Stimulated activated CD4-positive, alpha-beta T cell treated with anti-CD3 and anti-CD28 coated beads, Interleukin-1b, Interleukin-23, amount 100 ng/mL, for 4 hours (primary cell): Measurements from ENCODE around the gene PATZ1.

ENCODE experiments used
- DNase-seq, 2 donors: peaks; one replicate each; pipeline ENCODE4 v3.0.0-alpha.2; 2020; ENCODE audit warnings: low read depth in 2 of 2

The PATZ1 gene

DNA sequence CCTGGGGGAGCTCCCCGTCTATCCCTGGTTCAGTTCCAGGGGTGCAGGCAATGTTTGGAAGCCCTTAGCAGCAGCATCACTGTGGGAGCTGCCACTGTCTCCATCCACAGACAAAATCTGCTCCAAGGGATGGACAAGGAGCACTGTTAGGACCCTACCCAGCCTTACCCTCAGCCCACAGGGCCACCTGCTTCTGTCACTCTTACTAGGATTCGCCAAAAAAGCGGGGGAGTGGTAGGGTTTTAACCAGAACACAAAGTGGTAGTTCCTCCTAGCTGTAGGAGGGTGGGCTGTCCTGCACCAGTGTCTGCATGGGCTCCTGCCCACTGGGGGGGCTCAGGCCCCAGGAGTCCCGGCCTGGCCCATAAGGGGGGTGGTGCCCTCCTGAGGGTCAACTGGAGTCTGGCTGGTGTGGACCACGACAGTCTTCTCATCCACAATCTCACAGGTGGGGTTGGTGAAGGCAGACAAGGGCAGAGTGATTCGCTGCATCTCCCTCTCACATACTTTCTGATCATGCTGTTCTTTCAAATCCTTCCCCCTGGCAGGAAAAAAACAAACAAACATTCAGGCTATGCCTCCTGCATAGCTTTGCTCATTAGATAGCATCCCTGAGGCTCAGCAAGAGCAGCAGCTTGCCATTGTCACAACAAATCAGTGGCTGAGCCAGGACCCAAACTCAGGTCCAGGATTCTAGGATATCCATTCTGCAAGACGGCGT is 63.2 kb downstream of the PATZ1 start:
- DNase-seq, result no peak

DNA sequence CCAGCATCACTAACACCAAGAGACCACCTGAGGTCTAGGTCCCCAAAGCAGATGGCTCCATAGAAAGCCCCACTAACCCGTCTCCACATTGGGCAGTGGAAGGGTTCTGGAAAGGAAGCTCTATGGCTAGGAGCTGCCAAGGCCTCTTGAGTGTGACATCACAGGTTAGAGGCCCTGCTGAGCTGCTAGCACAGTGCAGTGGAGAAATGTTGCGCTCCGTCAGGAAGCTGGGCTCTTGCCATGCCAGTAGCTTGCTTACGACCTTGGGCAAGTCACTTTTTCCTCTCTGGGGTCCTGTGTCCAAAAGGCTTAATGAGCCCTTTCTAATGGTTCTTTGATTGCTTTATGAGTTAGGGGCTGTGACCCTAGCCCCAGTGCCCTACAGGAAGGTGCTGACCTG is 64.4 kb downstream of the PATZ1 start:
- DNase-seq, result no peak

DNA sequence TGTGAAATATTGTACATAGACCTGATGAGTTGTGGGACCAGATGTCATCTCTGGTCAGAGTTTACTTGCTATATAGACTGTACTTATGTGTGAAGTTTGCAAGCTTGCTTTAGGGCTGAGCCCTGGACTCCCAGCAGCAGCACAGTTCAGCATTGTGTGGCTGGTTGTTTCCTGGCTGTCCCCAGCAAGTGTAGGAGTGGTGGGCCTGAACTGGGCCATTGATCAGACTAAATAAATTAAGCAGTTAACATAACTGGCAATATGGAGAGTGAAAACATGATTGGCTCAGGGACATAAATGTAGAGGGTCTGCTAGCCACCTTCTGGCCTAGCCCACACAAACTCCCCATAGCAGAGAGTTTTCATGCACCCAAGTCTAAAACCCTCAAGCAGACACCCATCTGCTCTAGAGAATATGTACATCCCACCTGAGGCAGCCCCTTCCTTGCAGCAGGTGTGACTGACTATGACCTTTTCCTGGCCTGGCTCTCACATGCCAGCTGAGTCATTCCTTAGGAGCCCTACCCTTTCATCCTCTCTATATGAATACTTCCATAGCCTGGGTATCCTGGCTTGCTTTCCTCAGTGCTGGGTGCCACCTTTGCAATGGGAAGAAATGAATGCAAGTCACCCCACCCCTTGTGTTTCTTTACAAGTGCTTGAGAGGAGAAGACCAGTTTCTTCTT is 66.2 kb downstream of the PATZ1 start:
- DNase-seq, result no peak

- no peak for DNase-seq
Observed at GRCh38 chr22:31279327-31279669, 66.8 kb downstream of the PATZ1 start.

GRCh38 chr22:31278626-31279326 is 67.4 kb downstream of the PATZ1 start:
- DNase-seq, result no peak

GRCh38 chr22:31278151-31278621 is 68.0 kb downstream of the PATZ1 start:
- no peak for DNase-seq

DNA sequence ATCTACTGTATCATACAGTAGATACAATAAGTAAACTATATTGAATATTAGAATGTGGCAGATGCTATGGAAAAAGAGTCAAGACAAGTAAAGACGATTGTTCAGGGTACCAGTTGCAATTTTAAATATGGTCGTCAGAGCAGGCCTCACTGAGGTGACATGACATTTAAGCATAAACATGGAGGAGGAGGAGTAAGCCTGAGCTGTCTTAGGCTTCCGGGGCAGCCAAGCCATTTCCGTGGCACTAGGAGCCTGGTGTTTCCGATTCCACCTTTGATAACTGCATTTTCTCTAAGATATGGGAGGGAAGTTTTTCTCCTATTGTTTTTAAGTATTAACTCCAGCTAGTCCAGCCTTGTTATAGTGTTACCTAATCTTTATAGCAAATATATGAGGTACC is 68.4 kb downstream of the PATZ1 start:
- no peak for DNase-seq

- no peak for DNase-seq
Observed at GRCh38 chr22:31276426-31277167, 69.5 kb downstream of the PATZ1 start.
